Activated T-cell treated with anti-CD3 and anti-CD28 coated beads, Interleukin-2, amount 50 U/mL, for 72 hours (primary cell): Measurements from ENCODE around the gene DPP9. TPM values are rescaled to one million over a fixed set of nuclear protein-coding genes. Genes with fewer than 3 reads are reported as not detected.
A peak's percentile ranks its signal among the peaks of the same experiment; 100 is the strongest.
"Not testable (repeated sequence)": the region's sequence is repeated elsewhere in the genome, so short reads cannot be mapped to it uniquely, and the experiment has no call there.

ENCODE experiments used
- ATAC-seq, 2 donors: fragments of 150-1000 bp; cut with Tn5 transposase; replicated peaks in 1 of 2; 2 replicates each; pipeline ENCODE4 v1.10.0; 2021; ENCODE audit warnings: moderate library complexity in 2 of 2, mild to moderate bottlenecking in 1 of 2
- DNase-seq, 2 donors: peaks; one replicate each; pipeline ENCODE4 v3.0.0; 2021 to 2022; ENCODE audit warnings: mixed read lengths in 1 of 2
- H3K27ac Mint-ChIP-seq: one replicate; pipeline ENCODE4 v1.8.0; 2022; ENCODE audit warnings: mild to moderate bottlenecking, moderate library complexity, mixed read lengths
- H3K27me3 Mint-ChIP-seq: one replicate; pipeline ENCODE4 v1.8.0; 2022; ENCODE audit warnings: low read depth, mixed read lengths
- H3K36me3 Mint-ChIP-seq, 2 donors: one replicate each; pipeline ENCODE4 v1.8.0; 2022; ENCODE audit warnings: mixed read lengths in 2 of 2, mild to moderate bottlenecking in 1 of 2; ENCODE audit not compliant: insufficient read depth in 2 of 2
- H3K4me1 Mint-ChIP-seq: one replicate; pipeline ENCODE4 v1.8.0; 2022; ENCODE audit warnings: low read depth, mixed read lengths
- H3K4me3 Mint-ChIP-seq, 2 donors: one replicate each; pipeline ENCODE4 v1.8.0; 2022; ENCODE audit warnings: mild to moderate bottlenecking in 2 of 2, mixed read lengths in 2 of 2, moderate library complexity in 2 of 2
- H3K9me3 Mint-ChIP-seq, 2 donors: one replicate each; pipeline ENCODE4 v1.8.0; 2022; ENCODE audit warnings: mixed read lengths in 2 of 2
- total RNA-seq, 2 donors: library from RNA; stranded (reverse); gene quantifications; one replicate each; pipeline ENCODE4 v1.2.3, GENCODE V29; 2022

Gene DPP9
- total RNA-seq, 2 donors from 2014 or later, result 58.8 to 61.0 TPM

GRCh38 chr19:4686700-4687099 lies 36.9 kb downstream of the DPP9 start:
- no peak for ATAC-seq
- Mint-ChIP-seq H3K36me3 (peaks cover 3 to 9% of the 10 kb centered on the region in 2 donors), H3K27ac (no peak overlapping the region), H3K4me1 (no peaks in the 10 kb centered on the region), H3K9me3 (no peaks in the 10 kb centered on the region), H3K4me3 (no peak overlapping the region), H3K27me3 (no peaks in the 10 kb centered on the region)
- DNase-seq, result no peak

GRCh38 chr19:4684312-4685095 lies 39.1 kb downstream of the DPP9 start:
- Mint-ChIP-seq H3K27me3 (no peaks in the 10 kb centered on the region), H3K36me3 (peaks cover 0 to 4% of the 10 kb centered on the region in 2 donors), H3K9me3 (no peaks in the 10 kb centered on the region), H3K4me1 (no peaks in the 10 kb centered on the region), H3K4me3 (no peak overlapping the region), H3K27ac (no peak overlapping the region)
- ATAC-seq, result no peak
- DNase-seq, result no peak

GRCh38 chr19:4682417-4683200 lies 41.0 kb downstream of the DPP9 start:
- H3K4me3 Mint-ChIP-seq, result no peak overlapping the region
- H3K27ac Mint-ChIP-seq, result no peak overlapping the region
- DNase-seq, result no peak
- H3K27me3 Mint-ChIP-seq, result no peaks in the 10 kb centered on the region
- no peak for ATAC-seq
- H3K36me3 Mint-ChIP-seq, result peaks cover 0 to 5% of the 10 kb centered on the region in 2 donors
- H3K4me1 Mint-ChIP-seq, result no peaks in the 10 kb centered on the region
- H3K9me3 Mint-ChIP-seq, result no peaks in the 10 kb centered on the region

- H3K36me3 Mint-ChIP-seq, H3K4me1 Mint-ChIP-seq, DNase-seq, H3K4me3 Mint-ChIP-seq, H3K27ac Mint-ChIP-seq, ATAC-seq, H3K9me3 Mint-ChIP-seq, H3K27me3 Mint-ChIP-seq: not testable (repeated sequence)
Measured at GRCh38 chr19:4680021-4680420, 43.6 kb downstream of the DPP9 start.

- DNase-seq (peak in 1 of 2 donors; percentile 16), ATAC-seq (peak; percentile 36 to 43)
- no peak overlapping the region for H3K27ac Mint-ChIP-seq
- H3K27me3 Mint-ChIP-seq, result no peaks in the 10 kb centered on the region
- H3K4me1 Mint-ChIP-seq, result no peaks in the 10 kb centered on the region
- peaks cover 0 to 3% of the 10 kb centered on the region in 2 donors for H3K36me3 Mint-ChIP-seq
- no peak overlapping the region for H3K4me3 Mint-ChIP-seq
- no peaks in the 10 kb centered on the region for H3K9me3 Mint-ChIP-seq
Measured at GRCh38 chr19:4678881-4679790, 44.5 kb downstream of the DPP9 start.

GRCh38 chr19:4676955-4677731 lies 46.5 kb downstream of the DPP9 start:
- Mint-ChIP-seq H3K4me1 (no peaks in the 10 kb centered on the region), H3K9me3 (no peaks in the 10 kb centered on the region), H3K27ac (no peak overlapping the region), H3K27me3 (no peaks in the 10 kb centered on the region), H3K4me3 (no peak overlapping the region), H3K36me3 (peaks cover 0 to 1% of the 10 kb centered on the region in 2 donors)
- ATAC-seq (peak; percentile 24 to 34), DNase-seq (peak; percentile 46 to 48)

- H3K27ac Mint-ChIP-seq, result no peak overlapping the region
- DNase-seq (no peak), ATAC-seq (no peak)
- no peaks in the 10 kb centered on the region for H3K9me3 Mint-ChIP-seq
- no peaks in the 10 kb centered on the region for H3K4me1 Mint-ChIP-seq
- no peak overlapping the region for H3K4me3 Mint-ChIP-seq
- peaks cover 0 to 1% of the 10 kb centered on the region in 2 donors for H3K36me3 Mint-ChIP-seq
- H3K27me3 Mint-ChIP-seq, result no peaks in the 10 kb centered on the region
Measured at GRCh38 chr19:4675346-4675745, 48.3 kb downstream of the DPP9 start.

- Mint-ChIP-seq H3K27ac (no peak overlapping the region), H3K27me3 (no peaks in the 10 kb centered on the region), H3K4me3 (no peak overlapping the region), H3K9me3 (no peaks in the 10 kb centered on the region), H3K36me3 (peaks cover 2 to 5% of the 10 kb centered on the region in 2 donors), H3K4me1 (peaks cover 10% of the 10 kb centered on the region)
- no peak for DNase-seq
- ATAC-seq, result no peak
Measured at GRCh38 chr19:4673726-4674125, 49.9 kb downstream of the DPP9 start.

- Mint-ChIP-seq H3K36me3 (peaks cover 2 to 5% of the 10 kb centered on the region in 2 donors), H3K4me1 (peaks cover 15% of the 10 kb centered on the region), H3K27ac (no peak overlapping the region), H3K4me3 (no peak overlapping the region), H3K9me3 (no peaks in the 10 kb centered on the region), H3K27me3 (no peaks in the 10 kb centered on the region)
- no peak for DNase-seq
- no peak for ATAC-seq
Measured at GRCh38 chr19:4673216-4673615, 50.4 kb downstream of the DPP9 start.

GRCh38 chr19:4671185-4671851 lies 52.3 kb downstream of the DPP9 start:
- no peak for ATAC-seq
- no peak for DNase-seq
- Mint-ChIP-seq H3K4me1 (peaks cover 19% of the 10 kb centered on the region), H3K36me3 (peaks cover 2 to 4% of the 10 kb centered on the region in 2 donors), H3K4me3 (no peak overlapping the region), H3K9me3 (no peaks in the 10 kb centered on the region), H3K27ac (peak overlapping the region; percentile 43), H3K27me3 (no peaks in the 10 kb centered on the region)

GRCh38 chr19:4669723-4670480 lies 53.7 kb downstream of the DPP9 start, which contains the start of gene MYDGF:
Gene MYDGF, minus strand, starts transcription at chr19:4670342. Its CDS starts 8 bp downstream, at chr19:4670334.
- Mint-ChIP-seq H3K27ac (peak within 1 kb of the TSS; percentile 74), H3K4me3 (peak within 1 kb of the TSS; percentile 80 to 91), H3K9me3 (no peaks in the 10 kb centered on the region), H3K27me3 (no peaks in the 10 kb centered on the region), H3K4me1 (peaks cover 19% of the 10 kb centered on the region), H3K36me3 (peaks cover 2 to 4% of the 10 kb centered on the region in 2 donors)
- DNase-seq, result peak; percentile 96 to 98
- peak; percentile 99 for ATAC-seq
